HG03196 (cell line): Measurements from ENCODE around the gene APOBEC3A.
A peak's percentile ranks its signal among the peaks of the same experiment; 100 is the strongest.
"Not testable (repeated sequence)": the region's sequence is repeated elsewhere in the genome, so short reads cannot be mapped to it uniquely, and the experiment has no call there.

Experiments
- ATAC-seq: cut with Tn5 transposase; IDR thresholded peaks from one replicate; pipeline ENCODE4 v1.9.1; 2021; ENCODE audit not compliant: unreplicated experiment

APOBEC3A gene

DNA sequence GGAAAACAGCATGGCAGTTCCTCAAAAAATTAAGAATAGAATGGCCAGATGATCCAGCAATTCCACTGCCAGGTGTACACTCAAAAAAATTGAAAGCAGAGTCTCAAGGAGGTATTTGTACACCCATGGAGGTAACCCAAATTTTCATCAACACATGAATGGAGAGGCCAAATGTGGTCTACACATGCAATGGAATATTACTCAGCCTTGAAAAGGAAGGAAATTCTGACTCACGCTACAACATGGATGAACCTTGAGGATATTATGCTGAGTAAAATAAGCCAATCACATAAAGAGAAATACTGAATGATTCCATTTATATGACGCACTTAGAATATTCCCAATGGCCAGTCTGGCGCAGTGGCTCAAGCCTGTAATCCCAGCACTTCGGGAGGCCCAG lies 19.9 kb downstream of the APOBEC3A start:
- ATAC-seq: not testable (repeated sequence)

DNA sequence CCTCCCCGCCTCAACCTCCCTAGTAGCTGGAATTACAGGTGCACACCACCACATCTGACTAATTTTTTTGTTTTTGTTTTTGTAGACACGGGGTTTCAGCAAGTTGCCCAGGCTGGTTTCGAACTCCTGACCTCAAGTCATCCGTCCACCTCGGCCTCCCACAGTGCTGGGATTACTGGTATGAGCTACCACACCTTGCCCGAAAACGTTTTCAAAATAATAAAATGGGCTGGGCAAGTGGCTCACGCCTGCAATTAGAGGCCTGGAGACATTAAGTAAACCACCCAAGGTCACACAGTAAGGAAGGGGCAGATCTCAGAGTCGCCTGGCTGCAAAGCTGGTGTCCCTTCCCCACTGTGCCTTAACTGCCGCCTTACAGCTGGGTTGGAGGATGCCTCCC lies 23.2 kb downstream of the APOBEC3A start:
- ATAC-seq: not testable (repeated sequence)

DNA sequence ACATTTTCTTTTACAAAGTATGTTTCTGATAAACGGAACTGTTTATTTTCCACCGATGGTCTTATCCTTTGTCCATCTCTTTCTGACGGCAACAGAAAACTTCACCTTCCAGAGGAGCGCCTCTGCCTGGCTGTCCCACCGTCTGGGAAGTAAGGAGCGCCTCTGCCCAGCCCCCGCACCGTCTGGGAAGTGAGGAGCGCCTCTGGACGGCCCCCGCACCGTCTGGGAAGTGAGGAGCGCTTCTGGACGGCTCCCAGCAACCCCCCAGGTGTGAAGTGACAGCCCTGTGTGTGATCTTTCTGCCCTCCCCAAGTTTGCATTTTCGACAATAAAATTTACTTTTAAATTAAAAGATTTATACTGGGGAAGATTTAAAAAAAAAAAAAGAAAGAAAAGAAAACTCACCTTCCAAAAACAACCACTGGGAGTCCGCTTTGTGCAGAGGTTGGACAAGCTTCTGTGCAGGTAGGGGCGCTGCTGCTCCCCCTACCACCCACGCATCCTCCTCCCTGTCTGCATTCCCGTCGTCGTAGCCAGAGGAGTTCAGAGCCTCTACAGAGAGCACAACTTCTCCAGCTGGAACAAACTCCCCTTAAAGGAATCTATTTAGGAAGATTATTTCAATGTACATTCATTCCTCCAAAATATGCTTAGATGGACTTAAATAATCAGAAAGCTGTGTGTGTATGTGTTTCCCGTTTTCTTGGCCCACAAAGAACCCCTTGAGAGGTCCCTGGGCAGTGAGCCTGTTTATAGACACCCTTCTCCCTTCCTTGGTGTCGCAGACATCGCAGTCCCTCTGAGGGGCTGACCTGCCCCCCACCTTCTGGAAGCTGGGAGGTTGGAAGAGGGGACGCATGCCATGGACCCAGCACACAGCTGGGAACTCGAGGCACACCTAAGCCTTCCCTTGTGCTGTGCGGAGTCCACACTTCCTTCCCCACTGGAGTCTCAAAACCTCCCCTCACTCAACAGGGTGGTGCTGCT lies 23.9 kb downstream of the APOBEC3A start:
- peak; percentile 2 for ATAC-seq

DNA sequence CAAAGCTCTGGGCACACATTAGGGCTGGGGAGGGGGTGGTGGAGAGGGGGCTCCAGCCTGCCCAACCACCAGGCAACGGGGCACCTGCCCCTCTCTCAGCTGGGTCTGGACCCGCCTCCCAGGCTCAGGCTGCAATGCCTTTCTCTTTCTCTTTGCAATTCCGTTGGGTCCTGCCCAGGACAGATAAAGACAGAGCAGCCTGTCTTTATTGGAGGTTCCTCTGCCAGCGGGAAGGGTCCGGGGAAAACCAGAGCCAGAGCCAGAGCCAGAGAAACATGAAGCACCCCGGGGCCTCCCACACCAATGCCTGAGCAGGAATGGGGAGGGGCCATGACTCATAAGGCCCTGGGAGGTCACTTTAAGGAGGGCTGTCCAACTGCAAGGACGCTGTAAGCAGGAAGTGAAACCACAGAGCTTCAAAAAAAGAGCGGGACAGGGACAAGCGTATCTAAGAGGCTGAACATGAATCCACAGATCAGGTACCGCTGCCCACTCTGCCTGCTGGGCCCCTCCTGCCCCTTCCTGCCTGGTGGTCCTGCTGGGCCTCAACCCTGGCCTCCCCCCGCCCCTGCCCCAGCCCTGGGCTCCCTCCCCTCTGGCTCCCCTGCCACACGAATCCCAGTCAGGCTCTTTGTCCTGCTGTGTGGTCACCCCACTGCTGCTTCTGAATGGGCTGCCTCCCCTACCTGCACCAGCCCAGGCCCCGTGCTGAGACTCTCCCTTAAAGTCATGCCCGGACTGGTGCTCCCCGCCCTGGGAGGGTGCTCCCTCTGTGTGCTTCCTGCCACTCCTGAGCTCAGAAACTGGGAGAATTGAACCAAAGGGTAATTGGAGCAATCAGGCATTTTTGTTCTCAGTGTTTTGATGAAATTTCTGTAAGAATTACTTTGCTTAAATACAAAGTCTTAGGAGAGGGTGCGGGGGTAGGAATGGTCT lies 24.9 kb downstream of the APOBEC3A start, which contains the start of gene APOBEC3B:
Gene APOBEC3B (plus strand): TSS at position 356 of the 936 bp plus-strand sequence. CDS start 107 bp downstream, at position 463.
- ATAC-seq: peak; percentile 55

DNA sequence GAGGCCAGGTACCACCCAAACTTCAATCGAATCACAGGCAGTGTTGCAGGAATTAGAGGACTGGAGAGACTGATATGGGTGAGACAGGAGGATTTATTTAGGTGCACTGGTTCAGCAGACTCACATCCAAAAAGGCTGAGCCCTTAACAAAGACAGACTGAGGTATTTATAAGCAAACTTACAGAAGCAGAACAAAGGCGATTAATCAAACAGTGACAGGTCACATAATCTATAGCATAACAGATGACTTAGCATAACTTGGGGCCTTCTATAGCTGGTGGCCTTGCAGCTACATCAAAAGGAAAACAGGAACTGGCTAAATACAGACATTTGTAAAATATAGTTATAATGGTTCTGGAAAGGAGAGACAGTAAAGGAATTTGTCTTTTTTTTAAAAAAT lies 26.8 kb downstream of the APOBEC3A start:
- ATAC-seq: no peak

DNA sequence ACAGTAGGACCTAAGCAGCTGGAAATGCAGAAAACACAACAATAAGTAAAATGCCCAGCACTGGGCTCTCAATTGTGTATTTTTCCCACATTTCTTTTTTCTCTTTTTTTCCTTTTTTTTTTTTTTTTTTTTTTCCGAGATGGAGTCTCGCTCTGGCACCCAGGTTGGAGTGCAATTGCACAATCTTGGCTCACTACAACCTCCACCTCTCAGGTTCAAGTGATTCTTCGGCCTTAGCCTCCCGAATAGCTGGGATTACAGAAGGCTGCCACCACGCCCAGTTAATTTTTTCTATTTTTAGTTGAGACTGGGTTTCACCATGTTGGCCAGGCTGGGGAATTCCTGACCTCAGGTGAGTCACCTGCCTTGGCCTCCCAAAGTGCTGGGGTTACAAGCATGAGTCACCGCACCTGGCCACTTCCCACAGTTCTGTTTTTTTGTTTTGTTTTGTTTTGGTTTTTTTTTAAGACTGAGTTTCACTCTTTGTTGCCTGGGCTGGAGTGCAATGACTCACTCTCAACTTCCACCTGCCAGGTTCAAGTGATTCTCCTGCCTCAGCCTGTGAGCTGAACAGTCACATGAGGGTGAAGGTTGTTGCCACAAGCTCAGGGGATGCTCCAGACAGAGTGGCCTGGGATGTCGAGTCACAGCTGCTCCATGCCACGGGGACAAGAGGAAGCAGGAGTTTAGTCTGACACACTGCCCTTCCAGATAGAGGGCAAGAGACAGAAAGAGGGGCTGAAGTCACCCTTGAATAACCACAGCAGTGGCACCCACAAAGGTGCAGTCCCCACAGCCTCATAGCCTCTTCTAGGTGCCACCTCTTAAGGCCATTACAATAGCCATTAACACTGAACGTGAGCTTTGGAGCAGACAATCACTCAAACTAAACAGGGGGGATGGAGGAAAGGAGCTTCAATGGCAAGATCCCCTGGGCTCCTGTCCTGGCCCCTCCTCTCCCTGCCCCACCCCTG lies 27.7 kb downstream of the APOBEC3A start:
- peak; percentile 77 for ATAC-seq

DNA sequence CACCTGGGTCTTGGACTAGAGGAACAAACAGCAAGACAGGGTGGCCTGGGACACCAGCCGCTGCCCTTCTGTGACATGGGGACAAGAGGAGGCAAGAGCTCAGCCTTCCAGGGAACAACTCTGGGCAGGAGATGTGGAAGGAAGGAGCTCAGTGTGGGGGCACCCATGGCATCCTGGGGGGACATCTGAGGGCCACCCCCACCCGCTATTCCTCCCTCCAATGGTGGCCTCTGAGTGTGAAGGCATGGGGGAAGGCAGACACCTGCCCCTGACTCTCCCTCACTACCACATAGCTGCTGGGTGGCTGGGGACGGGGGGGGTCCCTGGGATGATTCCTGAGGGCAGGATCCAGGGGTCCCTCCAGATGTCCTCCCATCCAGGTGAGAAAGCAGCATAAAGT lies 29.2 kb downstream of the APOBEC3A start:
- ATAC-seq: no peak

DNA sequence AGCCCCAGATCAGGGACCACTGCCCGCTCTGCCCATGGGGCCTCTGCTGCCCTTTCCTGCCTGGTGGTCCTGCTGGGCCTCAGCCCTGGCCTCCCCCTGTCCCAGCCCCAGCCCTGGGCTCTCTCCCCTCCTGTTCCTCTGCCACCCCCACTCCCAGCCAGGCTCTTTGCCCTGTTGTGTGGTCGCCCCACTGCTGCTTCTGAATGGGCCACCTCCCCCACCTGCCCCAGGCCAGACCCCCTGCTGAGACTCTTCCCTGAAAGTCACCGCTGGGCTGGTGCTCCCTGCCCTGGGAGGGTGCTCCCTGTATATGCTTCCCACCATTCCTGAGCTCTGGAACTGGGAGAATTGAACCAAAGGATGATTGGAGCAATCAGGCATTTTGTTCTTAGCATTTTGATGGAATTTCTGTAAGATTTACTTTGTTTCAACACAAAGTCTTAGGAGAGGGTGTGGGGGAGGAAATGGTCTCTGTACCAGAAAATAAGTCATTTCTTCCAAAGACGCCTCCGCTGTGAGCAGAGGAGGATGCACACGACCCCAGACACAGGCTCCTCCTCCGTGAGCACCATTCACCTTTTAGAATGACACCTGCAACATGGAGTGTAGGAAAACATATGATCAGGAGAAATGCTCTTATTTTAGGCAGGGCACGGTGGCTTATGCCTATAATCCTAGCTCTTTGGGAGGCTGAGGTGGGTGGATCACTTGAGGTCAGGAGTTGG lies 29.9 kb downstream of the APOBEC3A start:
- ATAC-seq: no peak

DNA sequence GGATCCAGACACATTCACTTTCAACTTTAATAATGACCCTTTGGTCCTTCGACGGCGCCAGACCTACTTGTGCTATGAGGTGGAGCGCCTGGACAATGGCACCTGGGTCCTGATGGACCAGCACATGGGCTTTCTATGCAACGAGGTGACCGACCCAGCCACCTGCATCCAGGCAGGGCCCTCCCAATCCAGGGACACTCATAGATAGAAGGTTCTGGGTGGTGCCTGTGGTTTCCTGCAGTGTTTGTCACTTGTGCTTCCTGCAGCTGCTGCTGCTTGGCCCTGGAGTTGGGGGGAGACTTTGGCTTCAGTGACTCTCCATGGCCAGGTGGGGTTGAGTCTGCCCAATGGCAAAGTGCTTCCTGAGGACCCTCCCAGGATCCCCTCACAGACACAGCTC lies 32.1 kb downstream of the APOBEC3A start:
- ATAC-seq: no peak

DNA sequence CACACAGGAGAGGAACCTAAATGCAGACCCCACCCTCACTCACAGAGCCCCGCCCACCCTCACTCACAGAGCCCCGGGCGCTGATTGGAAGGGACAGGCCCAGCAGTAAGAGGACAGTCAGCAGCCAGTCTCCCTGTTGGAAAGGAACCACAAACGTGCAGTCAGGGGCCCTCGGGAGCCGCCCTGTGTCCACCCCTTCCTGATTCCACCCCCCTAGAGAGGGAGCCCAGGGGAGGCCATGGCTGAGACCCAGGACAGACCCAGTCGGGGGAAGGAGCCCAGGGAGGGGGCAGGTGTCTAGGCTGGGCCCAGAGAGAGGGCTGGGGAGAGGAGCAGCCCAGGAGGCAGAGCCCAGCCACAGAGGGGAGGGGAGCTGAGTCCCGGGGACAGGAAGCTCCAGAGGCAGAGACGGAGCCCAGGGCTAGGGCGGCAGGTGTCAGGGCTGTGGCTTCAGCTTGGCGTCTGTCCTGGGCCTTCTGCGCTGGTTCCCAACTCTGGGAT lies 35.5 kb downstream of the APOBEC3A start:
- not testable (repeated sequence) for ATAC-seq

DNA sequence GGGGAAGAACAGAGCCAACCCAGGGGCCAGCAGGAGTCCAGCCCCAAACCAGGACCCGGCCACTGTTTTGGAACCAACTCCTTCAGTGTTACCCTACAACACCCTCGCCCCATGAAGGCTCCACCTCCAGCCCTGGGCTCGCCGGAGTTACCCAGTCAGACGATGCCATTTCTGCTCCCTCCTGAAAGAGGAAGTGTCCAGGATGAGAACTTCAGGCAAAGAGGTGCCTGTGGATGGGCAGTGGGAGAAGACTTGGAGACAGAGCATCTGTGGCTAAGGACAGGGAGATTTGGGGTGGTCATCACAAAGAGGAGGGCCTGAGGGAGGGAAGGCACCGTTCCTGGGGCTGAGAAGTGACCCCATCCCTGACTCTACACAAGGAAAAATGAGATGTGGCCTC lies 38.7 kb downstream of the APOBEC3A start:
- no peak for ATAC-seq

DNA sequence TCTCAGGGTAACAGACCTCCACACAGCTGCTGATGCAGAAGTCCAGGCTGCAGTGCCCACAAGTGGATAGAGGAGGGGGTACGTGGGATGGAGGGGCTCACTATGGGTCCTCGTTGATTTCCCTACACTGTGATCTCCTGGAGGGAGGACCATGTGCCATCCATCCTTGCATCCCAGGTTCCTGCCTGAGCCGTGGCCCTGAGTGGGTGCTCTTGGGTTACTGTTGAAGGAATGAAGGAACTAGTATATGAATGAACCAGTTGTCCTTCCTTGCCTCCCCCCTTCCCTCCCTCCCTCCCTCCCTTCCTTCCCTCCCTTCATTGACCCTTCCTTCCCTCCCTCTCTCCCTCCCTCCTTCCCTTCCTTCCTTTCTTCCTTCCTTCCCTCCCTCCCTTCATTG lies 40.1 kb downstream of the APOBEC3A start:
- no peak for ATAC-seq

DNA sequence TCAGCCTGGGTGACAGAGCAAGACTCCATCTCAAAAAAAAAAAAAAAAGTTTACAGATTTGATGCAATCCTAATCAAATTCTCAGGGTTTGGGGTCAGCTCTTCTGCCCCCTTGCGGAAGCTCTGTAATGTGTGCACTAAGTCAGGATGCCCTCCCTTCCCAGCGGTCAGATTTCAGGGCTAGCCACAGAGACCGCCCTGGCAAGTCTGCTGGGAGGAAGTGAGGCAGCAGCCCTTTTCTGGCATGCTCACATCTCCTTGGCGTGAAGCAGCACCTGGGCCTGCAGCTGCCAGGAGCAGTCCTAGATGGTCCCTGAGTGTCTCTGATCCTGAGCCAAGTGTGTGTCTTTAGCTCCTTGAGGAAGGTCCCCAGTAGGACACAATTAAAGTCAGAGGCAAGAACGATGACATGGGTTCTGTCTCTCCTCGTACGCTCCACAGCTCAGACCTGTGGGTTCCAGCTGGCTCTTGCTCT lies 45.8 kb downstream of the APOBEC3A start:
- peak; percentile 92 for ATAC-seq

DNA sequence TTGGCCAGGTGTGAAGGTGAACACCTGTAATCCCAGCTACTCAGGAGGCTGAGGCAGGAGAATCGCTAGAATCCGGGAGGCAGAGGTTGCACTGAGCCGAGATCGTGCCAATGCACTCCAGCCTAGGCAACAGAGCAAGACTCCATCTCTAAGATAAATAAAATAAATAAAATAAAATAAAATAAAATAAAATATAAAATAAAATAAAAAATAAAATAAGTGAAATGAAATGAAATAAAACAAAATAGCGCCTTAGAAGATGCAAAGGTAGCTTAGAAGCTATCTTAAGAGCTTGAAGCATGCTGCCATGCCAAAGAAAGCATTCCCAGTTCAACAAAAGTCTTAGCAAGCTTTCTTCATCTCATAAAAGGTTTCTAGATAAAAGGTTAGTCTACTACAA lies 49.8 kb downstream of the APOBEC3A start:
- ATAC-seq: no peak

DNA sequence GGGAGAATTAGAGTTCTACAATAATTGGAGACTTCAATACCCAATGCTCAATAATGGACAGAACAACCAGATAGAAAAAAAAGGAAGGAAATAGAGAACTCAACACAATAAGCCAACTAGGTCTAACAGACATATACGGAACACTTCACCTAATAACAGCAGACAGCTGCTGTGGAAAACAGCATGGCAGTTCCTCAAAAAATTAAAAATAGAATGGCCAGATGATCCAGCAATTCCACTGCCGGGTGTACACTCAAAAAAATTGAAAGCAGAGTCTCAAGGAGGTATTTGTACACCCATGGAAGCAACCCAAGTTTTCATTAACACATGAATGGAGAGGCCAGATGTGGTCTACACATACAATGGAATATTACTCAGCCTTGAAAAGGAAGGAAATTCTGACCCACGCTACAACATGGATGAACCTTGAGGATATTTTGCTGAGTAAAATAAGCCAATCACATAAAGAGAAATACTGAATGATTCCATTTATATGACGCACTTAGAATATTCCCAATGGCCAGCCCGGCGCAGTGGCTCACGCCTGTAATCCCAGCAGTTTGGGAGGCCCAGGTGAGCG lies 51.0 kb downstream of the APOBEC3A start:
- ATAC-seq: not testable (repeated sequence)

DNA sequence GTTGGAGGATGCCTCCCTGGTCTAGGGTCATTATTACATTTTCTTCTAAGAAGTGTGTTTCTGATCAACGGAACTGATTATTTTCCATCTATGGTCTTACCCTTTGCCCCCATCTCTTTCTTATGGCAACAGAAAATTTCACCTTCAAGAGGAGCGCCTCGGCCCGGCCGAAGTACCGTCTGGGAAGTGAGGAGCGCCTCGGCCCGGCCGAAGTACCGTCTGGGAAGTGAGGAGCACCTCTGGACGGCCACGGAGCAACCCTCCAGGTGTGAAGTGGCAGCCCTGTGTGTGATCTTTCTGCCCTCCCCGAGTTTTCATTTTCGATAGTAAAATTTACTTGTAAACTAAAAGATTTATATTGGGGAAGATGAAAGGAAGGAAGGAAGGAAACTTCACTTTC lies 53.5 kb downstream of the APOBEC3A start:
- ATAC-seq: no peak
